Mononuclear cell (primary cell): Measurements from ENCODE around the gene KCNG2. TPM values are rescaled to one million over a fixed set of nuclear protein-coding genes. Genes with fewer than 3 reads are reported as not detected.

Experiments
- H3K27me3 ChIP-seq: 2 replicates; pipeline ENCODE4 v1.6.0; 2011; ENCODE audit warnings: low read length, control low read depth; ENCODE audit not compliant: insufficient read depth
- H3K4me1 ChIP-seq: 2 replicates; pipeline ENCODE4 v1.5.1; 2011; ENCODE audit warnings: mild to moderate bottlenecking, low read length, control low read depth; ENCODE audit not compliant: insufficient read depth
- H3K4me3 ChIP-seq: 2 replicates; pipeline ENCODE4 v1.5.1; 2011; ENCODE audit warnings: mild to moderate bottlenecking, low read length, moderate library complexity
- H3K9me3 ChIP-seq: 2 replicates; pipeline ENCODE4 v1.5.1; 2011; ENCODE audit warnings: low read depth, mild to moderate bottlenecking, control low read depth, low read length
- total RNA-seq: library from RNA; depleted of rRNA; stranded (reverse); fragments of >200 nt; gene quantifications from one replicate; pipeline ENCODE4 v1.2.3, GENCODE V29; 2012

Gene KCNG2
- total RNA-seq, 1 donor: 0.10 TPM

DNA sequence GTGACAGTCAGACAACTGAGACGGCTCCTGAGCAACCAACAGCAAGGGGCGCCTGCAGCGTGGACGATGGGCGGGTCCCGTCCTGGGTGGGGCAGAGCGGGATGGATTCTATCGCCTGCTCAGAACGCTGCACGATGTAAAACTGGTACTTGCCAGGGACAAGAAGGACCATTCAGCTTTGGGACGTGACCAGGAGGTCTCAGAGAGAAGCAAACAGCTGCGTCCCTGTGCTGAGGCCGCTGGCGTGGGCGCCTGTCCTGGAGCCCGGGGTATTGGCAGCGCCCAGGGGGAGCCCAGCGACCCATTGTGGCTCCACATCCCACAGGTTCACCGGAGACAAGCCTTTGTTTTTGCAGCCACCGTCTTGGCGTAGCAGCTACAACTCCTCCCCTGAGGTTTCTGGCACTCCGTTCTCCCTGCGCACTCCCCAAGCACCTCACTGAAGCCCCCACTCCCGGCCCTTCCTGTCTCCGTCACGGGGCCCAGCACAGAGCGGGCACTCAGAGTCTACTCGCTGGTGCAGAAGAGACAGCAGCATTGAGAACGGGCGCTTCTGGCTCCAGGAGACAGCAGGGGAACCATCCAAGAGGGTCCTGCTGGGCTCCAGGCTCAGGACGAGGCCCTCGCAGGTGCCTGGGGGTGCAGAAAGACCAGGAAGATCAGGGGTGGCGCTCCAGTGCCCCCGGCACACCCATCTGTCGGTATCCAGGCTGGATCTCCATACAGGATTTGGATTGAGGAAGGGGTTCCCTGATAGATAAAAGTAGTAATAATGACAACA lies 22.1 kb upstream of the KCNG2 start:
- Histone ChIP-seq H3K4me3 (no peak overlapping the region), H3K9me3 (no peaks in the 10 kb centered on the region), H3K27me3 (no peaks in the 10 kb centered on the region), H3K4me1 (no peaks in the 10 kb centered on the region)

DNA sequence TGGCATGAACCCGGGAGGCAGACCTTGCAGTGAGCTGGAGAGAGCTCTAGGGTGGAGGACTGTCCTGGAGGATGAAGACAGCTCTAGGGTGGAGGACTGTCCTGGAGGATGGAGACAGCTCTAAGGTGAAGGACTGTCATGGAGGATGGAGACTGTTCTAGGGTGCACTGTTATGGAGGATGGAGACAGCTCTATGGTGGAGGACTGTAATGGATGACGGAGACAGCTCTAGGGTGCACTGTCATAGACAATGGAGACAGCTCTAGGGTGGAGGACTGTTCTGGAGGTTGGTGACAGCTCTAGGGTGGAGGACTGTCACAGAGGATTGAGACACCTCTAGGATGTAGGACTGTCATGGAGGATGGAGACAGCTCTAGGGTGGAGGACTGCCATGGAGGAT lies 21.1 kb upstream of the KCNG2 start:
- Histone ChIP-seq H3K4me3 (no peak overlapping the region), H3K27me3 (no peaks in the 10 kb centered on the region), H3K9me3 (no peaks in the 10 kb centered on the region), H3K4me1 (no peaks in the 10 kb centered on the region)

DNA sequence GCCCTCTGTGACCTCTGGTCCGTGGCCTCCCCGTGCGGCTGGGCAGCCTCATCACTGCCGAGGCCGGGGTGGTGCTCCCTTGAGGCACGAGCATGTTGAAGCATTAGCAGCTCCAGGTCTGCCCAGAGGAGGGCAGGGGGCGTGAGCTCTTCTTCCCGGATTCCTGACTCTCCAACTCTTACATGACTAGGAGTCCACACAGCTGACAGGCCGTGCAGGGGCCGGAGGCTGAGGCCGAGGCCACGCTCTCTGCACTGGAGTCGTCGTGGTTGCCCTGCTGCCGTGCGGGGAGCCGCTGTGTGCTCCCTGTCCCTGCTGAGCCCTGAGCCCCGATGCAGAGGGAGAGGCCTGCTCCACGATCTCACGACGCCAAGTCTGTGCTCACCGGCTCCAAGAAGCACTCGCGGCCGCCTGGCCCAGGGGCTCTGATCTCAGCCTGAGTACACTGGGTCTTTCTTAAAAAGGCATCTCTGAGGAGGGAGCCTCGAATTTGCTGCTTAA lies 19.4 kb upstream of the KCNG2 start:
- H3K4me1 ChIP-seq: no peaks in the 10 kb centered on the region
- no peak overlapping the region for H3K4me3 ChIP-seq
- H3K9me3 ChIP-seq: no peaks in the 10 kb centered on the region
- H3K27me3 ChIP-seq: no peaks in the 10 kb centered on the region

DNA sequence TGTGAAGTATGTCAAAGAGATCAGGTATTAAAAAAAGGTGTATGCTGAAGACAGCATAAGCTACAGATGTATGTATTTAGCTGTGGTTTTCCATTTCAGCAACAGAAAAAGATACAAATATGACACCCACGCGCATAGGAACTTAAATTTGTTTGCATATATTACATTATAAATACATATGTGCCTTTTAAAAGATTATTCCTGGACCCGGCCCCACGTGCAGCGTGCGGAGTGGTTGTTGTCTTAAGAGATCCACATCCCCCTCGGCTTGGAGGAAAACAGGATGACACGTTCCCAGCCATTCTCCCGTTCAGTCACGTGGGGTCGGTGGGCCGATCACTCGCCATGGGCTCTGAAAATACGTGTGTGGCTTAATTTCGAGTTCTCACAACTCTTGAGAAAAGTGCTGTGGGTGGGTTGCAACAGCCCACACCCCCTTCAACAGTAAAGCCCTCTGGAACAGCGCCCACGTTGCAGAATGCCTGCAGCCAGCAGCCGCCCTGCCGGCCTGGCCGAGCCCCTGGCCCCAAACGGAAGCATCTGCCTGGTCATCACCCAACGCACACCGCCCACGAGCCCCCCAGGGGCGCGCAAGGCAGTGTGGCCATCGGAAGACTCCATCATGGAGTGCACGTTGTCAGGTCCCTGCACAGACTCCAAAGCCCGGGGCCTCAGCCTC lies 18.6 kb upstream of the KCNG2 start:
- Histone ChIP-seq H3K27me3 (no peaks in the 10 kb centered on the region), H3K4me1 (no peaks in the 10 kb centered on the region), H3K9me3 (no peaks in the 10 kb centered on the region), H3K4me3 (no peak overlapping the region)

DNA sequence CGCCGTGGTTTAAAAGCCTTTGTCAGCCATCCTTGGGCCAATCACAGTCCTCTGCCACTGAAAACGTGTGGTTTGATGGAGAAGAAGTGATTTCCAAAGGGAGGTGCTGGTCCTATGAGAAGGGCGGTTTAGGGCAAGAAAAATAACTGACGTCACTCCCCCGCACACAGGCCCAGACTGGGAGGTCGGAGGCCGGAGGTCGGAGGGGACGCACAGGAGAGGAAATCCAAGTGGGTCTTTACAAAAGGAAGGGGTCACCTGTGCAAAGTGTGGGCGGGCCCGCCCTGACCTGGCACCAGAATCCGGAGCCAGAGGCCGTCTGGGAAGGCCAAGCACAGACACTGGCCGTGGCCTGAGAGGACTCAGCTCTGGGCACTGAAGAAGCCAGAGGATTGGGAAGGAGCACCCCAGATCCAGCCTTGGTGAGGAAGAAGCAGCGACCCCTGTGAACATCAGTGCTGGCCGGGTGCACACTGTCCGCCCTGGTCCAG lies 18.0 kb upstream of the KCNG2 start:
- H3K27me3 ChIP-seq: no peaks in the 10 kb centered on the region
- H3K4me3 ChIP-seq: no peak overlapping the region
- H3K4me1 ChIP-seq: no peaks in the 10 kb centered on the region
- no peaks in the 10 kb centered on the region for H3K9me3 ChIP-seq

DNA sequence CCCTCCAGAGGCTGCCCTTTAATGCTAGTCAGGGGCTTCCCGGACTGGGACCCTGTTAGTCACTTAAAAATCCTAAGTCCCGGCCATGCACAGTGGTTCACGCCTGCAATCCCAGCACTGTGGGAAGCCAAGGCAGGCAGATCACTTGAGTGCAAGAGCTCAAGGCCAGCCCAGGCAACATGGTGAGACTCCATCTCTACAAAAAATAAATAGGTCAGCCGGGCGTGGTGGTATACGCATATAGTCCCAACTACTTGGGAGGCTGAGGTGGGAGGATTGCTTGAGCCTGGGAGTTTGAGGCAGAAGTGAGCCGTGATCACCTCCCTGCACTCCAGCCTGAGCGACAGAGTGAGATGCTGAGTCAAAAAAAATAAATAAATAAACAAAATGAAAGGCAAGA lies 17.2 kb upstream of the KCNG2 start:
- Histone ChIP-seq H3K4me1 (no peaks in the 10 kb centered on the region), H3K4me3 (no peak overlapping the region), H3K9me3 (no peaks in the 10 kb centered on the region), H3K27me3 (no peaks in the 10 kb centered on the region)

DNA sequence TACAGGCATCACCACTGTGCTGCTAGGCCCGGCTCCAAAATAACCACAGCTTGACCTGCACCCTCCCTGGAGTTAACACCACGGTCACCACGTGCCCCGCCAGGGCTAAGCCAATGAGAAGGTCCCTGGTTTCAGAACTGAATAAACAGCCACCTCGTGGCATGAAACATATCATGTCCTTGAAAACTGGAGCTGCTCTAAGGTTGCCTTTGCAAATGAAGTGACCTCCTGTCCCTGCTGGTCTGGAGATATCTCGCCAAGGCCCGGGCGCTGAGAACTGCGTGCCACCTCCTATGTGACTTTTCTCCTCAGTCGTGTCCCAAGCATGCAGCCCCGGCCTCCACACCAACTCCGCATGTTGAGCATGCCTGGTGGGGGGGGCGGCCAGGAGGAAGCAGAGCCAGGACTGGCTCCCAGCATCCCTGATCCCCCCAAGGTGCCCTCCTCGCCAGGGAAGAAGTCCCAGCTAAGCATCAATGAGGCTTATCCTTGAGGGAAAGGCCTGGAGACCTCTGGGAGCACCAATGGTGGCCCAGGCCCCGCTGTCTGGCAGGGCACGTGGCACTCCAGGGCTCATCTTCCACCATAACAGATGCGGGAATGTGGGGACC lies 16.3 kb upstream of the KCNG2 start:
- Histone ChIP-seq H3K9me3 (no peaks in the 10 kb centered on the region), H3K4me3 (no peak overlapping the region), H3K27me3 (peaks cover under 1% of the 10 kb centered on the region), H3K4me1 (no peaks in the 10 kb centered on the region)

DNA sequence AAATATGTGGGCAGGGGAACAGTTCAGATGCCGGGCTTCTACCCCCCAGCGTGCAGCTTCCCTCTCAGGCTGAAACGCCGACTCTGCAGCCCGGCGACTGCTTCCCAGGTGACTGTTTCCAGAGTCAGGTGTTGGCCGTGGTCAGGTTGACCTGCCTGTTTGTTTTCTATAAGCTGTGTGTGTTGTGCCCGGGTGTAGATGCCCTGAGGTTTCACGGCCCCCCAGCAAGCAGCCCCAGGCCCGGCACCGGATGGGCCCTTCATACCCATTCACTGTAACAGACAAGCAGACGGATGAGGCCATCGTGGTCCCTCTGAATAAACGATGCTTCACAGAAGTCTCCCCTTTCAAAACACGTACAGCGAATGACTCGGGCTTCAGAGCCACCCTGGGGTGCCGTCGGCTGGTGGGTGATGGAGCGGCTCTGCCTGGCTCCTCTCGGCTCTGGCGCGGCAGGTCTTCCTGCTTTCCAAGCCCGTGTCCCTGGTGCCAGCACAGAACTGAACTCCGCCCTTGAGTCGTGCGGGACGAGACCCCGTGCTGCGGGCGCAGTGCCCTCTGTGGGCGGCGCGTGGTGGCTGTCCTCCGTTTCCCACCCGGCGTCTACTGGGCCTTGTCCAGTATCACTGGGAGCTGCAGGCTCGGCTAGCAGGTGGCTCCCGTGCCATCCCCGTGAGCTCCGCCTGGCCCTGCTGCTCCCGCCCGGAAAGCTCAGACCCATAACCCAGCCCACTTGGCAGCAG lies 15.0 kb upstream of the KCNG2 start:
- H3K27me3 ChIP-seq: peaks cover 14% of the 10 kb centered on the region
- H3K4me3 ChIP-seq: no peak overlapping the region
- H3K4me1 ChIP-seq: peaks cover 8% of the 10 kb centered on the region
- H3K9me3 ChIP-seq: no peaks in the 10 kb centered on the region

DNA sequence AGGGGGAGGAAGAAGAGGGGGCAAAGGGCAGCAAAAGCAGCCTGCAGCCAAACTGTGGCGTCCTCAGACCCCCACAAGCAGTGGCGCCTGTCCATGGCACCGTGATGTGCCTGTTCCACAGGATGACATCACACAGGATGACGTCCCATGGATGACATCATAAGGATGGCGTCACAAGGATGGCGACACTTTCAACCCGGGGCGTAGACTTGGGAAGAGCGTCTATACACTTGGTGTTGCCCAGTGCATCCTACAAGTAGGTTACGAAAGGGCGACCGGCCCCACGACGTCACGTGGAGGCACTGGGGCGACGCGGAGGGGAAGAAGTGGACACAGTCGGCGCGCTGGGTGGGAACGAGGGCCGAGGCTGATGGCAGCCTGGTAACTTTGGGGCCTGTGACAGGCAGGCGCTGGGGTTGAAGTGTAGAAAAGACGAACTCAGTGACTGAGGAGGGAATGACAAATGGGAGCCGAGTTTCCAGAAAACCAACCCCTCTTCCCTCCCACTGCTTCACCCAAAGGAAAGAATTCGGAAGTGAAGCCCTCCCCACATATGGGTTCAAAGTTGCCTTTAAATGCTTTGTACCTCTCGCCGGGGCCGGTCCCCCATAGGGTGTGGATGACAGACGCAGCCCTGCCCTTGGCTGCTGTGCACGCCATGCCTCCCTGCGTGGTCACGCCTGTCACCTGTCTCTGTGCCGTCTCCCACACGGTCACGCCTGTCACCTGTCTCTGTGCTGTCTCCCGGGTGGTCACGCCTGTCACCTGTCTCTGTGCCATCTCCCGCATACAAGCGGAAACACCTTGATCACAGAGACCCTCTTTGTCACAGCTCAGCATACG lies 13.4 kb upstream of the KCNG2 start:
- H3K9me3 ChIP-seq: no peaks in the 10 kb centered on the region
- H3K27me3 ChIP-seq: peaks cover 22% of the 10 kb centered on the region
- peaks cover 14% of the 10 kb centered on the region for H3K4me1 ChIP-seq
- H3K4me3 ChIP-seq: no peak overlapping the region

DNA sequence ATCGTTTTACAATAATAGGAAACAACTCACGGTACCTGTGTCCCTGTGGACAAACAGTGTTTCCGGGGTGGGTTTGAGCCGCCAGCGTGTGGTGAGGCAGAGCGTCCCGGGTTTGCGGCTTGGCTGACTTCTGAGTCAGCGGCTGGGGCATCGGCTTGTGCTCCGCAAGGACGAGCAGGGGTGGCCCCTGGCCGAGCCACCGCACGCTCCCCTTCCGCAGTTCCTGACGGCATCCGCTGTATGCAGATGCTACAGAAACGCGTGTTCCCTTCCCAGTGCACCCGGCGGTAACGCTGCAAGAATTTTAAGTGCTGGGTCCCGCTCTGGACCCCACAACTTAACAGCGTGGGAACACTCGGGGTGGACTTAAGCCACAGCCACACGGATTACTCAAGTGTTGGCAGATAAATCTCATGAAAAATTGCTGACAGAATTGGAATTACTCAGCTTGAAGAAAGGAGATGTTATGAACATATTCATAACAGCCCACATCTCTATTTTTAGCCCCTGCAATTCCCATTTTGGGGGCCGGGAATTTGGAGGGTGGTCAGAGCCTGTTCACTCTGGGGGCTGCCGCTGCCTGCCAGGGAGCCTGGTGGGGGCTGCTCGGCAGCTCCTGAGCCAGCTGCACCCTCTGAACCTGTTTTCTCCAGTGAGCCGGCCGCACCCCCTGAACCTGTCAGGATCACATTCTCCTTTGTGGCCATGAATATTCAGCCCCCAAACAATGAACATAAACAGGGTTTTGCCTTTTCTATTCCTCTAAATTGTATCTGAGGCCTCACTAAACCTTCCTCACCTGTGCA lies 12.6 kb upstream of the KCNG2 start:
- no peaks in the 10 kb centered on the region for H3K9me3 ChIP-seq
- H3K4me3 ChIP-seq: no peak overlapping the region
- peaks cover 22% of the 10 kb centered on the region for H3K27me3 ChIP-seq
- H3K4me1 ChIP-seq: peaks cover 16% of the 10 kb centered on the region

DNA sequence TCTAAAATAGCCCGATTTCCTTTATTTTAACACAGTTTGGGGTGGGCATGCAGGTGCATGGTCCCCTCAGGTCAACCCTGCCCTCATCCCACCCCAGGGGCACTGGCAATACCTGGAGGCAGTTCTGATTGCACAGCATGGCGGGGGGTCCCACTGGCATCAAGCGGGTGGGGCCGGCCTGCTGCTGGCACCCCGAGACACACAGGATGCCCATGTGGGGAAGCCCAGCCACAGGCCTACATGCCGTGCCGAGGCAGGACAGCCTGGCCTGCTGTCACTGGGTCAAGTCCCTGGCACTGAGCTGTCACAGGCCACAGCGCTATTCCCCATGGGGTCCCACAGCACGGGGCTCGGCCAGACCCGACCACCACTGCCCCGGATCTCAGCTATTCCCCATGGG lies 11.9 kb upstream of the KCNG2 start:
- no peak overlapping the region for H3K4me3 ChIP-seq
- peaks cover 22% of the 10 kb centered on the region for H3K4me1 ChIP-seq
- H3K9me3 ChIP-seq: no peaks in the 10 kb centered on the region
- peaks cover 22% of the 10 kb centered on the region for H3K27me3 ChIP-seq

DNA sequence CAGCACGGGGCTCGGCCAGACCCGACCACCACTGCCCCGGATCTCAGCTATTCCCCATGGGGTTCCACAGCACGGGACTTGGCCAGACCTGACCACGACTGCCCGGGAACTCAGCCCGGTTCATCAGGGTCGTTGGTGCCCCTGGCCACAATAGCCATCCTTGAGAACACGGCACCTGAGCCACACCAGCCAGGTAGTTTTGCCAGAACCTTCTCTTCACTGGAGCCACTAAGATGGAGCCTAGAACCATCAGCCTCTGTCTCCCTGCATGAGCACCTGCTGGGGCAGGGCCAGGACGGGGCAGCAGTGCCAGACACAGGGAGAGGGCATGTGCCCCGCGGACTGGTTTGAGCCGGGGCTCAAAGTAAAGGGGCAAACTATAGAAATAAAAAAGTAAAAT lies 11.4 kb upstream of the KCNG2 start:
- H3K4me3 ChIP-seq: no peak overlapping the region
- no peaks in the 10 kb centered on the region for H3K9me3 ChIP-seq
- peaks cover 27% of the 10 kb centered on the region for H3K4me1 ChIP-seq
- peaks cover 22% of the 10 kb centered on the region for H3K27me3 ChIP-seq

DNA sequence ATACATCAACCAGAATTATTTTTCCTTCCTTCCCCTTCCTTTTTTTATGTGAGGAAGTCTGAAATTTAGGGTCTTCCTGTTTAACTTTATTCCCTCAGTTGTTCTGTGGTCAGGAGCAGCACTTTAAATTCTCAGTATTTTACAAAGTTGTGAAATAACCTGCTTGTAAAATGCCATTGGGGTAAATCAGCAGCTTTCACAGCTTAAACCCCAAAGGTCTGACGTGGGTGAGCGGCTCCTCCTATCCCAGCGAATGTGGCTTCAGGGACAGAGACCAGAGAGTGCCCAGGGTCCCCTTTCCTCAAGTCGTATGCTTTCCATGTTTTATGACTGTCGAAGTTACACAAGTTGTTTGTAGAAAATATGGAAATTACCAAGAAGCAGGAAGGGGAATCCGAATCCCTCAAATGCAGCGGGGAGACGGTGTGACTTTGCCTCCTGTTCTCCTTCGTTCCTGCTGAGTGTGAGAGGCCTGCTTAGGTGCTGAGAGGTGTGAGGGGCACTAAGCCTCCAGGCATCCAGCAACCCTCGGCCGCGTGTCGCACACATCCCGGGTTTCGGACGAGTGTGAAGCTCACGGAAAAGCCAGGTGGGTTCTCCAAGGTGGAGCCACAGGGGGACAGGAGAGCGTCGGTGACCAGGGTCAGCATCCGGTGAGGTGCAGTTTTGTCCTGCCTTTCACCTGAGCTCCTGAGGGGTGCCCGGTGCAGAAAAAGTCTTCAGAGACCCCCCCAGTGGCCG lies 10.8 kb upstream of the KCNG2 start:
- Histone ChIP-seq H3K9me3 (no peaks in the 10 kb centered on the region), H3K4me1 (peaks cover 34% of the 10 kb centered on the region), H3K27me3 (peaks cover 22% of the 10 kb centered on the region), H3K4me3 (no peak overlapping the region)
